K562 (cell line): ENCODE data around the gene SEC24C. TPM values are rescaled to one million over a fixed set of nuclear protein-coding genes. Genes with fewer than 3 reads are reported as not detected.
A peak's percentile ranks its signal among the peaks of the same experiment; 100 is the strongest.

ENCODE experiments used
- ATAC-seq: fragments of 200-7000 bp; cut with Tn5 transposase; 3 replicates; pipeline ENCODE4 v1.9.1; 2020; ENCODE audit warnings: moderate library complexity
- BruUV-seq: library from RNA; stranded (reverse); fragments of 400-500 nt; replicated peaks from 2 replicates; lab custom pipeline; 2021; lab: Mats Ljungman, UMichigan
- CTCF ChIA-PET: fragments of 300-600 bp; formaldehyde crosslinking; extraction: SDS; loops from one replicate; lab custom pipeline; 2021; ENCODE audit warnings: low intra/inter-chr PET ratio; lab: Yijun Ruan, JAX
- POLR2A ChIA-PET: fragments of 300-600, 350-650 bp; sonication (Branson Sonifier 250); formaldehyde crosslinking; extraction: SDS; loops from one replicate; lab custom pipeline; 2021; ENCODE audit warnings: antibody characterized with exemption, inconsistent platforms; lab: Yijun Ruan, JAX
- DNase-seq, 4 experiments: peaks; one replicate each; pipeline versions ENCODE4 v3.0.0 to v3.0.0-alpha.2; 2011 to 2018; ENCODE audit warnings: low spot score in 3 of 4, mixed read lengths in 3 of 4; ENCODE audit errors: extremely low read depth in 1 of 4
- FAIRE-seq: peaks from 2 replicates; lab custom pipeline; 2011; peaks lifted over from hg19 to GRCh38; lab: Jason Lieb, UNC
- H2AFZ ChIP-seq: 2 replicates; pipeline ENCODE4 v1.6.0; 2011; ENCODE audit warnings: low read depth, low read length, control low read depth, inconsistent platforms
- H3K27ac ChIP-seq: fragments of 200-600 bp; 3 replicates; pipeline ENCODE4 v1.8.0; 2011; ENCODE audit warnings: low read depth, mild to moderate bottlenecking, control low read depth, inconsistent platforms, low read length, moderate library complexity, mixed read lengths; ENCODE audit errors: extremely low read depth
- H3K27me3 ChIP-seq, 2 experiments: fragments of 300-600 bp in 1 of 2; 2 replicates in 1 of 2; 3 replicates in 1 of 2; pipeline versions ENCODE4 v1.6.0 to v1.8.0; 2011; ENCODE audit warnings: inconsistent platforms in 2 of 2, low read length in 2 of 2, mild to moderate bottlenecking in 1 of 2, mixed read lengths in 1 of 2, moderate library complexity in 1 of 2; ENCODE audit not compliant: control insufficient read depth in 2 of 2, insufficient read depth in 2 of 2
- H3K36me3 ChIP-seq: fragments of 300-600 bp; 3 replicates; pipeline ENCODE4 v1.8.0; 2011; ENCODE audit warnings: mild to moderate bottlenecking, low read length, inconsistent platforms; ENCODE audit not compliant: control insufficient read depth, insufficient read depth
- H3K4me1 ChIP-seq, 2 experiments: fragments of 200-600 bp in 1 of 2; replicated peaks in 1 of 2; 2 replicates in 1 of 2; 3 replicates in 1 of 2; pipeline versions ENCODE4 v1.5.1 to v1.8.0; 2011; ENCODE audit warnings: inconsistent platforms in 2 of 2, low read length in 2 of 2, mild to moderate bottlenecking in 1 of 2, mixed read lengths in 1 of 2, moderate library complexity in 1 of 2; ENCODE audit not compliant: control insufficient read depth in 2 of 2, insufficient read depth in 2 of 2
- H3K4me2 ChIP-seq: 2 replicates; pipeline ENCODE4 v1.6.1; 2011; ENCODE audit warnings: low read length, control low read depth, inconsistent platforms, mixed read lengths; ENCODE audit not compliant: insufficient read depth
- H3K4me3 ChIP-seq: fragments of 200-600 bp; sonication (generic), shearing (Covaris generic); 2 replicates; pipeline ENCODE4 v1.5.1; 2016; ENCODE audit warnings: control low read depth, inconsistent platforms
- H3K79me2 ChIP-seq: fragments of 200-600 bp; 3 replicates; pipeline ENCODE4 v1.8.0; 2011; ENCODE audit warnings: low read length, inconsistent platforms; ENCODE audit not compliant: control insufficient read depth, insufficient read depth
- H3K9ac ChIP-seq, 2 experiments: 2 replicates each; pipeline versions ENCODE4 v1.6.0 to v1.6.1; 2011; ENCODE audit warnings: low read depth in 2 of 2, low read length in 2 of 2, control low read depth in 1 of 2, inconsistent platforms in 1 of 2, mild to moderate bottlenecking in 1 of 2, mixed read lengths in 1 of 2; ENCODE audit not compliant: insufficient read depth in 1 of 2
- H3K9me1 ChIP-seq: one replicate; pipeline ENCODE4 v1.6.0; 2011; ENCODE audit warnings: inconsistent platforms, mild to moderate bottlenecking, low read length, moderate library complexity; ENCODE audit not compliant: control insufficient read depth, insufficient read depth
- H3K9me3 ChIP-seq: replicated peaks from 2 replicates; pipeline ENCODE4 v1.5.1; 2011; ENCODE audit warnings: low read depth, low read length, inconsistent platforms; ENCODE audit not compliant: control insufficient read depth, insufficient read depth
- H4K20me1 ChIP-seq: replicated peaks from 2 replicates; pipeline ENCODE4 v1.6.1; 2011; ENCODE audit warnings: low read length, inconsistent platforms, mixed read lengths; ENCODE audit not compliant: control insufficient read depth, insufficient read depth
- DNMT1 ChIP-seq: fragments of 450-650 bp; IDR thresholded peaks from 2 replicates; pipeline ENCODE4 v1.6.1; 2016; ENCODE audit warnings: antibody characterized with exemption, mild to moderate bottlenecking
- HES1 ChIP-seq: fragments of 450-650 bp; IDR thresholded peaks from 2 replicates; pipeline ENCODE4 v1.6.1; 2016; ENCODE audit warnings: low read depth, mild to moderate bottlenecking, moderate library complexity
- KDM2B ChIP-seq: fragments of 250-450 bp; sonication (Bioruptor Pico); IDR thresholded peaks from 2 replicates; pipeline ENCODE4 v1.8.0; 2021; ENCODE audit warnings: mild to moderate bottlenecking, moderate library complexity
- MYNN ChIP-seq, 2 experiments: sonication (generic); formaldehyde crosslinking in 1 of 2; IDR thresholded peaks; 2 replicates each; pipeline versions ENCODE4 v1.5.0 to v1.6.1; 2016 to 2020; ENCODE audit warnings: antibody characterized with exemption in 1 of 2, missing genetic modification reagents in 1 of 2
- POLR2A ChIP-seq: fragments of 450-650 bp; conservative IDR thresholded peaks from 2 replicates; pipeline ENCODE4 v1.6.1; 2016
- POLR2AphosphoS2 ChIP-seq: IDR thresholded peaks from 2 replicates; pipeline ENCODE4 v1.6.1; 2012; ENCODE audit warnings: low read length, improper control_type of control experiment
- POU5F1 ChIP-seq: fragments of 150-350 bp; IDR thresholded peaks from 2 replicates; pipeline ENCODE4 v1.6.1; 2014; ENCODE audit warnings: borderline replicate concordance, low read length, low read depth, mild to moderate bottlenecking; ENCODE audit not compliant: partially characterized antibody
- ZNF253 ChIP-seq: fragments of 250-450 bp; sonication (Bioruptor Pico); conservative IDR thresholded peaks from 2 replicates; pipeline ENCODE4 v1.6.1; 2021; ENCODE audit warnings: mild to moderate bottlenecking
- ZNF311 ChIP-seq: fragments of 250-450 bp; sonication (Bioruptor Pico); IDR thresholded peaks from 2 replicates; pipeline ENCODE4 v1.4.0; 2020; ENCODE audit warnings: mild to moderate bottlenecking, moderate library complexity
- ZSCAN32 ChIP-seq: fragments of 450-650 bp; formaldehyde crosslinking; IDR thresholded peaks from 2 replicates; pipeline ENCODE4 v1.4.0; 2020; ENCODE audit warnings: mild to moderate bottlenecking, moderate library complexity
- whole genome bisulfite sequencing: fragments of 100-300 bp; shearing (Covaris generic); methylation state at CpG from one replicate; pipeline ENCODE4 v1.1.6; 2016; ENCODE audit warnings: low coverage, mixed read lengths; ENCODE audit not compliant: insufficient coverage; ENCODE audit errors: missing lambda C conversion rate; 5-methylcytosine and 5-hydroxymethylcytosine counted together
- in situ Hi-C: fragments of 300-500 bp; cut with MboI; formaldehyde crosslinking; loops from 4 replicates; pipeline ENCODE4 v1.15.0; 2018; ENCODE audit warnings: inconsistent platforms, mixed read lengths
- intact Hi-C: fragments of 100-400 bp; cut with micrococcal nuclease; formaldehyde crosslinking; loops from 2 replicates; pipeline ENCODE4 v1.14.2; 2022
- polyA plus RNA-seq, 8 experiments: library from polyadenylated mRNA; depleted of rRNA in 4 of 8; stranded (reverse) in 5 of 8; unstranded in 3 of 8; fragments of >200 nt; fragmentation: Nextera tagmentation in 2 of 8; fragmentation: Illumina TruSeq in 1 of 8; extraction: Ambion mirVana in 2 of 8; extraction: Trizol in 1 of 8; gene quantifications; 2 replicates each; pipeline versions ENCODE4 v1.2.1 to v1.2.3, GENCODE V29; 2011 to 2014; ENCODE audit warnings: inconsistent platforms in 1 of 8, missing spikeins in 1 of 8
- total RNA-seq, 7 experiments: library from RNA; depleted of rRNA in 6 of 7; stranded (reverse); fragments of >200 nt in 6 of 7; fragmentation: Illumina TruSeq in 2 of 7; extraction: Trizol in 2 of 7; gene quantifications; 2 replicates each; pipeline versions ENCODE4 v1.2.1 to v1.2.3, GENCODE V29; 2011 to 2021; ENCODE audit warnings: low replicate concordance in 1 of 7
- TF ChIP-seq, protein P1 (sequence below), 2 experiments: fragments of 450-650 bp; formaldehyde crosslinking in 1 of 2; IDR thresholded peaks; 2 replicates each; pipeline versions ENCODE4 v1.4.0 to v1.6.1; 2014 to 2020; ENCODE audit warnings: mild to moderate bottlenecking in 2 of 2, borderline replicate concordance in 1 of 2, low read depth in 1 of 2

Gene SEC24C
- total and polyA plus RNA-seq, 9 of the 15 experiments (the other 6 are each of a cell fraction or from before 2014, with no cell fraction given): 19.0 to 115 (median 70.5) TPM

GRCh38 chr10:73779539-73780197 is 35.5 kb downstream of the SEC24C start:
- Histone ChIP-seq H3K4me3 (no peak overlapping the region), H3K9me1 (no peaks in the 10 kb centered on the region), H3K4me1 (peaks cover 21 to 22% of the 10 kb centered on the region in 2 experiments), H3K27me3 (no peaks in the 10 kb centered on the region), H4K20me1 (peaks cover 10% of the 10 kb centered on the region), H3K36me3 (peaks cover 57% of the 10 kb centered on the region), H3K79me2 (peaks cover 94% of the 10 kb centered on the region), H3K27ac (no peak overlapping the region), H3K9me3 (no peaks in the 10 kb centered on the region), H3K4me2 (no peak overlapping the region), H3K9ac (no peak overlapping the region), H2AFZ (no peak overlapping the region)
- intact Hi-C loops (loop anchor here (10.0 kb wide), 1 partner anchor 325 kb away; no protein-coding TSS in a partner anchor), in situ Hi-C loops (loop anchor here (5.0 to 10.0 kb wide), 2 partner anchors 98 to 125 kb away; partner anchors contain the start of gene SYNPO2L)
- no peak for ATAC-seq
- no peak for TF ChIP-seq ZNF311 (CRISPR knock-in tag)
- no peak for TF ChIP-seq POU5F1
- no peak for TF ChIP-seq ZNF253 (CRISPR knock-in tag)
- no peak for TF ChIP-seq ZSCAN32 (CRISPR knock-in tag)
- TF ChIP-seq HES1: no peak
- TF ChIP-seq, protein P1, sequence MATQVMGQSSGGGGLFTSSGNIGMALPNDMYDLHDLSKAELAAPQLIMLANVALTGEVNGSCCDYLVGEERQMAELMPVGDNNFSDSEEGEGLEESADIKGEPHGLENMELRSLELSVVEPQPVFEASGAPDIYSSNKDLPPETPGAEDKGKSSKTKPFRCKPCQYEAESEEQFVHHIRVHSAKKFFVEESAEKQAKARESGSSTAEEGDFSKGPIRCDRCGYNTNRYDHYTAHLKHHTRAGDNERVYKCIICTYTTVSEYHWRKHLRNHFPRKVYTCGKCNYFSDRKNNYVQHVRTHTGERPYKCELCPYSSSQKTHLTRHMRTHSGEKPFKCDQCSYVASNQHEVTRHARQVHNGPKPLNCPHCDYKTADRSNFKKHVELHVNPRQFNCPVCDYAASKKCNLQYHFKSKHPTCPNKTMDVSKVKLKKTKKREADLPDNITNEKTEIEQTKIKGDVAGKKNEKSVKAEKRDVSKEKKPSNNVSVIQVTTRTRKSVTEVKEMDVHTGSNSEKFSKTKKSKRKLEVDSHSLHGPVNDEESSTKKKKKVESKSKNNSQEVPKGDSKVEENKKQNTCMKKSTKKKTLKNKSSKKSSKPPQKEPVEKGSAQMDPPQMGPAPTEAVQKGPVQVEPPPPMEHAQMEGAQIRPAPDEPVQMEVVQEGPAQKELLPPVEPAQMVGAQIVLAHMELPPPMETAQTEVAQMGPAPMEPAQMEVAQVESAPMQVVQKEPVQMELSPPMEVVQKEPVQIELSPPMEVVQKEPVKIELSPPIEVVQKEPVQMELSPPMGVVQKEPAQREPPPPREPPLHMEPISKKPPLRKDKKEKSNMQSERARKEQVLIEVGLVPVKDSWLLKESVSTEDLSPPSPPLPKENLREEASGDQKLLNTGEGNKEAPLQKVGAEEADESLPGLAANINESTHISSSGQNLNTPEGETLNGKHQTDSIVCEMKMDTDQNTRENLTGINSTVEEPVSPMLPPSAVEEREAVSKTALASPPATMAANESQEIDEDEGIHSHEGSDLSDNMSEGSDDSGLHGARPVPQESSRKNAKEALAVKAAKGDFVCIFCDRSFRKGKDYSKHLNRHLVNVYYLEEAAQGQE (IDR thresholded peaks at IDR 0.05; ENCODE audit: borderline replicate concordance): no peak
- TF ChIP-seq, protein P1 (CRISPR knock-in tag; IDR thresholded peaks at IDR 0.05; ENCODE audit: low read depth): no peak
- no peak for TF ChIP-seq MYNN (IDR thresholded peaks at IDR 0.05)
- no peak for TF ChIP-seq MYNN (CRISPR knock-in tag; IDR thresholded peaks at IDR 0.05)
- TF ChIP-seq KDM2B (CRISPR knock-in tag): no peak
- 0 out of 2 replicates have a peak, but pooled peaks have one; percentile 27 for TF ChIP-seq DNMT1
- no peak for TF ChIP-seq POLR2AphosphoS2
- 0 out of 2 replicates have a peak, but pooled peaks have one; percentile 8 for TF ChIP-seq POLR2A
- CTCF ChIA-PET: interaction anchor here (0.6 kb wide), 1 partner anchor 161 kb away, joined by 4 read pairs; no protein-coding TSS in a partner anchor
- 88% methylated on average over 3 of the region's 3 CpGs for WGBS
- DNase-seq: no peak
- POLR2A ChIA-PET: interaction anchor here (0.6 to 6.2 kb wide), 8 partner anchors 8 to 338 kb away, joined by 3 to 113 read pairs (median 4); a partner anchor contains a TSS
- no TSS peak for BruUV-seq
- FAIRE-seq: no peak
